Posterior cingulate gyrus (tissue), 11 donors: ENCODE measurements around the gene FGF9.

Source experiments
- DNase-seq, 10 donors: peaks; one replicate each; pipeline versions ENCODE4 v3.0.0 to v3.0.0-alpha.2; 2020 to 2021; ENCODE audit warnings: mixed read lengths in 3 of 10
- intact Hi-C: fragments of 100-400 bp; cut with DNase I; formaldehyde crosslinking; loops from one replicate; pipeline ENCODE4 v1.15.1; 2023

The FGF9 gene

GRCh38 chr13:21698817-21699679 lies 28.2 kb downstream of the FGF9 start:
- intact Hi-C loops: no loop called here
- no peak for DNase-seq

- DNase-seq: peak in 1 of 10 donors; percentile 53
- intact Hi-C loops: no loop called here
Measured at GRCh38 chr13:21701460-21701859, 30.6 kb downstream of the FGF9 start.

DNA sequence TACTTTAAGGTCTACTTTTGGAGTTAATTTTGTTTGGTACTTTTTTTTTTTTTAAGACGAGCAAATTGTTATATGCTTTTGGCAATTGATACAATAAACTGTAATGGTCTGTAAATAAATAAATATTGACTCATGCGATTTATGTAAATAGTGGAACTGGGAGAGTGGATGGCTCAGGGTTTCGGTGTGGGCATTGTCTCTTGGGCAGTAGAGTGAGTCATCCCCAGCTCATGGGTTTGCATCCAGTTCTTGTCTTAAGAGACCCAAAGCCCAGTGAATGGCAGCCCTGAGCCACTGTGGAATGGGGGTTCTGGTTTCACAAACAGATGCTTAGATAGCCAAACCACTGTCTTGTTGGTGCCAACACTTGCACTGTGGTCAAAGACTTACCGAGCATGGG lies 33.0 kb downstream of the FGF9 start:
- intact Hi-C loops: no loop called here
- DNase-seq: no peak

DNA sequence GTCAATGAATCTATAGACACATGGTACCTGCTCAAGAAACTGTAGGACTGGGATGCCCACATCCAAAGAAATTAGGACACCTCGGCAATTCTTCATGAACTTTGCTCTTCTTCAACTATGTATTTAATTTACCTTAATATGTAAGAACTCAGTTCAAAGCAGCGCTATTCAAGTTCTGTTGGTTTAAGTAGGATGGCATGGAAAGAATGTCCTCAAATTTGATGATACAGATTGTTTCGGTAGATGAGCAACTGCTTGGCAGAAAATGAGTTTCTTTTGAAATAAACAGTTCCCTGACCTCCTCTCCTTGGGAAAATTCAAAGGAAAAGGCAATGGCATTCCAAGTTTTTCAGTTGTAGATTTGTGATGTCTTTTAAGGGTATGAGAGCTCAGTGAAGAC lies 36.7 kb downstream of the FGF9 start:
- intact Hi-C loops: no loop called here
- DNase-seq: no peak

- intact Hi-C loops: no loop called here
- DNase-seq: no peak
Measured at GRCh38 chr13:21709697-21710096, 38.8 kb downstream of the FGF9 start.

- intact Hi-C loops: no loop called here
- no peak for DNase-seq
Measured at GRCh38 chr13:21710163-21710562, 39.3 kb downstream of the FGF9 start.

DNA sequence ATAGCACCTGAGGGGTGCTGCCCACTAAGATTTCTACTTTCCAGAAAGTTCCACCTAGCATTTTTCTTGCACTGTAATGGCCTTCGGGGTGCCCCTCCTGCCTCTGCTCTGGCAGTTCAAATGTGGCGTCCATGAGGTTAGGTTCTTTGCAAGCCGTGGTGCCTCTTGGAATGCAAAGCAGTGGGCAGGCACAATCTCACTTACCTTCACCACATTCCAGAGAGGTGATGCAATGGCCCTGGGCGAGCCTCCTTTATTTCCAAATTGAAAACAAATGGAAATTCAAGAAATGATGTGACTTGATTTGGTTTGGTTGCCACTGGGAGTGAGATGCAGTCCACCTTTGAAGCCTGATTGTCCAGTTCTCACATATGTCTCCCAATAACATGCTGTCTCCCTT lies 46.9 kb downstream of the FGF9 start:
- DNase-seq: no peak
- intact Hi-C loops: no loop called here

GRCh38 chr13:21719463-21719862 lies 48.6 kb downstream of the FGF9 start:
- intact Hi-C loops: no loop called here
- no peak for DNase-seq

GRCh38 chr13:21723807-21724505 lies 53.1 kb downstream of the FGF9 start:
- intact Hi-C loops: no loop called here
- DNase-seq: no peak

DNA sequence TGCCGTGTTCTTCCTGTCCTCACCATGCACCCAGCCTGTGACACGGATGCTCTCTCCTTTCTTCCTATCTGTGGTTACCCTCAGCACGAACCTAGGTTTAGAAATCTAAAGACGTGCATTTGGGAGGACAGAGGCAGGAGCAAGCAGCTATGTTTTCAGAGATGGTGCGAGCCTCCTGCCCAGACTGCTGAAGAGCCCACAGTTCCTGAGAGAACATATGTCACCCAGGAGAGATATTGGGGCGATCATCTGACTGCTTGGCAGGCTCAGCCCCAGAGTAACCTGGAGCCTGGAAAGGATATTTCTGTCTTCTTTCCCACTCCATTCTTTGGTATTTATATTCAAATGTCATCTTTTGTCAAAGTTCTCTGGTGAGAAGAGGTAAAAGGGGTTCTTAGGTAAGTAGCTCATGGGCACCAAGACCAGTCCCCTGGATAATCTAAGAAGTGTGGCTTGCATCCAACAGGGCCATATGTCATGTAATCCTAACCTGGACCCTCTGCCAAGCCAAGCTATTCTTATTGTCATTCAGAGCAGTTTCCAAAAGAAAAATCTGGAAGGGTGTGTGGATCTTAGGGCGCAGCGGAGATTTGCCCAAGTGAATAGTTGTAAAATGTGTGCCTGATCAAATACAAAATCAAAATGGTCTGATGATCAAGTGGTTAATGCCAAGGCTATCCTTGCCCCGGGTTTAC lies 59.5 kb downstream of the FGF9 start:
- no peak for DNase-seq
- intact Hi-C loops: no loop called here

- DNase-seq: no peak
Measured at GRCh38 chr13:21733475-21734263, 62.8 kb downstream of the FGF9 start.

GRCh38 chr13:21734961-21735360 lies 64.1 kb downstream of the FGF9 start:
- no peak for DNase-seq
- intact Hi-C loops: no loop called here

More at GRCh38 chr13:21733475-21734263, 62.8 kb downstream of the FGF9 start:
- intact Hi-C loops: no loop called here

DNA sequence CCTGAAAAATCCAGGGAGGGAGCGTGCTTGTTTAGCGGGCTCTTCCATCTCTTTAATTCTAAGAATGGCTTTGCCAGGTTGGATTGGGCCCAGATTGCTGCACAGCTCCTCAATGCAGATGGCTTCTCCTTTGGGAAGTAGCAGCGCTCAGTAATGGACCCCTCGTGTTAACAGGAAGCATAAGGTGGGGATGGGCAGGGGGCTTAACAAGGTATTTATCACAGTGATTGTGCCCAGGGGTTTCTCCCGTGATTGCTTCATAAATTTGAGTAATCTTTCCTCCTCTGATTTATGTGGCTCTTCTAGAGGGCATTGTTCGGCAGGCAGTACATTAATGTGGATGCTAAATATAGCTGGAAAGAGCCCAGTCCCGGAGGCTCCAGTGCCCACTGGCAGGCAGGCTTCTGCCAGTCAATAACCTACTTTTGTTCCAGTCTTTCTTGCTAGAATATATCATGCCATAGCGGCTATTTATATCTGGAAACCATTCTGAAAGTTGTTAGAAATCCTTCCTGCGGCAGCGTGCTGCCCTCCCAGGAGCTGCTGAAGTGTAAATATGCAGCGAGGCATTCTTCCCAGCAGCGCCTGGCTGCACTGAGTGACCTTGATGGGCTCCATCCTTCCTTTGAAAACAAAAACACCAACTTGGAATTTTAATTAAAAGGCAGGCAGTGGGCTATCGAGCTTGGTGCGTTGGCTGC lies 65.0 kb downstream of the FGF9 start:
- peak in 5 of 10 donors; percentile 25 to 77 (median 29) for DNase-seq
- intact Hi-C loops: no loop called here

- intact Hi-C loops: no loop called here
- no peak for DNase-seq
Measured at GRCh38 chr13:21736926-21737325, 66.1 kb downstream of the FGF9 start.

- no peak for DNase-seq
- intact Hi-C loops: no loop called here
Measured at GRCh38 chr13:21738630-21739029, 67.8 kb downstream of the FGF9 start.

DNA sequence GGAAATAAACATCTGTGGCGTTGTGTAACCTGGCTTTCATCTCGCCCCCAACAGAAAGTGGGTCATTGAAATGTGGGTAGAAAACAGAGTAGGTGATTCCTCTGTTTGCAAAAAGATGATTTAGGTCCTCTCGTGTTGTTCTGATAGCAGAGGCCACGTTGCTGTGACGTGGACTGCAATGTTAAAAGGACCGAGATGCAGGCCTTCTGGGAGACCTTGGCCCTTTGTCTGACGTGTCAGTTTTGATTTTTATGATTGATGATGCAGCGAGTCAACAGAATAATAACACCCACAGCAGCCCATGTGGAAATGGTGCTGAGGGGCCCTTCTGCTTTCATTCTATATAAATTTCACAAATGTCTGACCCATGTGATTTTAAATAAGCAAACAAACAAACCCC lies 68.9 kb downstream of the FGF9 start:
- DNase-seq: no peak
- intact Hi-C loops: no loop called here

DNA sequence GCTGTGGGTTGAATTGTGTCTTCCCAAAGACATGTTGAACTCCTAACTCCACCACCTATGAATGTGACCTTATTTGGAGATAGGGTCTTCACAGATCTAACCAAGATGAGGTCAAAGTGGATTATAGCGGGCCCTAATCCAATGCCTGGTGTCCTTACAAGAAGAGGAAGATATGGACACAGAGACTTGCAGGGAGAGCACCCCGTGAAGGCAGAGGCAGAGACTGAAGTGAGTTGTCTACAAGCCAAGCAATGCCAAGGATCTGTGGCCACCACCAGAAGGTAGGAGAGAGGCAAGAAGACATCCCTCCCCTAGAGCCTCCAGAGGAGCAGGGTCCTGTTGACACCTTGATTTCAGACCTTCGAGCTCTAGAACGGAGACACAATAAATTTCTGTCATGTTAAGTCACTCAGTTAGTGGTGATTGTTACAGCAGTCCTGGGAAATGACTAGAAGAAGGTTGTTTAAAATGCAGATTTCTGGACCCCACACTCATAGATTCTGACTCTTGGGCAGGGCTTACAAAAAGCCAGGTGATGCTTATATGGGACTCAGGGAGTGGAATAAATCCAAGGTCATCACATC lies 70.6 kb downstream of the FGF9 start:
- DNase-seq: no peak
- intact Hi-C loops: no loop called here

GRCh38 chr13:21742096-21742495 lies 71.2 kb downstream of the FGF9 start:
- intact Hi-C loops: no loop called here
- no peak for DNase-seq

GRCh38 chr13:21744149-21744548 lies 73.3 kb downstream of the FGF9 start:
- no peak for DNase-seq
- intact Hi-C loops: no loop called here

DNA sequence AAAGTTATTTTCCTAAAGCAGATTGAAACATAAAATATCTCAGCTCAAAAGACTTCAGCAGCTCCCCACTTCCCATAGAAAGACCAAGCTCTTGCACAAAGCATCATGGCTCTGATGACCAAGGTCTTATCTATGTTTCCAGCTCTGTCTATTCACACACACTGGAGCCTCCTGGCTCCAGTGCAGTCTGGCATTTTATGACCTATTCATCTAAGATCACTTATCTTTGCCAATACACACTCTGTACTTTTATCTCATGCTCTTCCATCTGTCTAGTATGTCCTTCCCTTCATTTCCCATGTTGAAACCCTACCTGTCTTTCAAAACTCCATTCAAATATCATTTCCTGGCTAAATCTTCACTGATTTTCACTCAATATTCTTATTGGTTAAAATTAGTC lies 74.4 kb downstream of the FGF9 start:
- no peak for DNase-seq
- intact Hi-C loops: no loop called here
